GM12872 (cell line): Measurements from ENCODE around the gene CFDP1.

Experiments
- TF ChIP-seq, protein P1 (sequence below): IDR thresholded peaks from 3 replicates; pipeline ENCODE4 v1.5.1; 2011; ENCODE audit warnings: low read depth, mild to moderate bottlenecking, low read length, moderate library complexity; ENCODE audit not compliant: insufficient read depth

CFDP1 gene

DNA sequence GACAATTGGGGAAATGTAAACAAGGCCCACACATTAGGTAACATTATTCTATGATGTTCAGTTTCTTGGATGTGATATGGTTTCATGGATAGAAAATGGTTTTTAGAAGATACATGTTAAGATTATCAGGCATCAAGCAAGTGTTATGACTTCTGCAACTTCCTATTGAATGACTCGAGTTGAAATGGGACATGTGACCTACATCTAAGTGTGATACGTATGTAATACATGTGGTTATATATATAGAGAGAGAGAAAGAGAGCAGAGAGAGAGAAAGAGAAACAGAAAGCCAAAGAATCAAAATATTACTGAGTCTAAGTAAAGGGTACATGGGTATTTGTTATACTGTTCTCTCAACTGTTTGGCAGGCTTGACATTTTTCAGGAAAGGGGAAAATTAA lies 29.5 kb upstream of the CFDP1 start:
- TF ChIP-seq, protein P1, sequence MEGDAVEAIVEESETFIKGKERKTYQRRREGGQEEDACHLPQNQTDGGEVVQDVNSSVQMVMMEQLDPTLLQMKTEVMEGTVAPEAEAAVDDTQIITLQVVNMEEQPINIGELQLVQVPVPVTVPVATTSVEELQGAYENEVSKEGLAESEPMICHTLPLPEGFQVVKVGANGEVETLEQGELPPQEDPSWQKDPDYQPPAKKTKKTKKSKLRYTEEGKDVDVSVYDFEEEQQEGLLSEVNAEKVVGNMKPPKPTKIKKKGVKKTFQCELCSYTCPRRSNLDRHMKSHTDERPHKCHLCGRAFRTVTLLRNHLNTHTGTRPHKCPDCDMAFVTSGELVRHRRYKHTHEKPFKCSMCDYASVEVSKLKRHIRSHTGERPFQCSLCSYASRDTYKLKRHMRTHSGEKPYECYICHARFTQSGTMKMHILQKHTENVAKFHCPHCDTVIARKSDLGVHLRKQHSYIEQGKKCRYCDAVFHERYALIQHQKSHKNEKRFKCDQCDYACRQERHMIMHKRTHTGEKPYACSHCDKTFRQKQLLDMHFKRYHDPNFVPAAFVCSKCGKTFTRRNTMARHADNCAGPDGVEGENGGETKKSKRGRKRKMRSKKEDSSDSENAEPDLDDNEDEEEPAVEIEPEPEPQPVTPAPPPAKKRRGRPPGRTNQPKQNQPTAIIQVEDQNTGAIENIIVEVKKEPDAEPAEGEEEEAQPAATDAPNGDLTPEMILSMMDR = no peak

DNA sequence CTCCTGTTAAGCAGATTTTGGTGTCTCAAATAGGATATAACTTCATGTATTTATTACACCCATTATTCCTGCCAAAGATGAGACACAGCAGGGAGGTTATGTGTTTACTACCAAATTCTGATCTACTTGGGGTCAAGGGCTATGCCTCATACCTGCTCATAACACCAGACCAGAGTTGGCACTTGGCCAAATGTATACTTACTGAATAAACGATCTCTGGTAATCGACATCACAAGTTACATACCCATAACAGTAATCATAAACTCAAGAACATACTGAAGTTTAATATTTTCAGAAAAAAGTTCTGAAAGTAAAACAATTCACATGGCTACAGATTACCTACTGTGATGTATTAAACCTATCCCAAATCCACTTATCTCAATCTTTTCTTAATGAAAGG lies 28.3 kb upstream of the CFDP1 start:
- TF ChIP-seq, protein P1 = no peak

- TF ChIP-seq, protein P1 = no peak
Observed at GRCh38 chr16:75460446-75460845, 27.1 kb upstream of the CFDP1 start.

GRCh38 chr16:75459691-75460090 lies 26.4 kb upstream of the CFDP1 start:
- TF ChIP-seq, protein P1 = no peak

DNA sequence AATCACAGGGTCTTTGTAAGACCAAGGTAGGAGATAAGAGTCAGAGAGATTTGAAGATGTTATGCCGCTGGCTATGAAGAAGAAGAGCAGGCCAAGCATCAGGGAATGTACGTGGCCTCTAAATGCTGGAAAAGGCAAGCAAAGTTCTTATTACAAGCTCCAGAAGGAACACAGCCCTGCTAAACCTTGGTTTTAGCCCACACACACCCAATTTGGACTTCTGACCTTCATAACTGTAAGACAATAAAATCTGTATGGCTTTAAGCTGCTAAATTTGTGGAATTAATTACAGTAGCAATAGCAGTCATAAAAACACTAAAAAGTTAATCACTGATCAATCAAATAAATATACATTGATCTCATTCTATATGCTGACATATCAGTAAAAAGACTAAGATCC lies 25.1 kb upstream of the CFDP1 start:
- TF ChIP-seq, protein P1 = no peak

- TF ChIP-seq, protein P1 = no peak
Observed at GRCh38 chr16:75458029-75458428, 24.7 kb upstream of the CFDP1 start.

GRCh38 chr16:75457485-75458021 lies 24.2 kb upstream of the CFDP1 start:
- TF ChIP-seq, protein P1 = no peak
